ENCODE results near the gene TFF3.

- TF ChIP-seq RFX5 (IDR thresholded peaks at IDR 0.05; ENCODE audit: low read depth, low read length) (no peak), CTCF (conservative IDR thresholded peaks at IDR 0.05; ENCODE audit: low read depth, low read length) (no peak), RAD21 (IDR thresholded peaks at IDR 0.05; ENCODE audit: low read length) (no peak), CHD1 (IDR thresholded peaks at IDR 0.05; ENCODE audit: low read depth, low read length) (no peak), USF2 (IDR thresholded peaks at IDR 0.05; ENCODE audit: low read depth, low read length) (no peak), POLR2A (IDR thresholded peaks at IDR 0.05; ENCODE audit: low read depth, low read length) (no peak), MAZ (IDR thresholded peaks at IDR 0.05; ENCODE audit: borderline replicate concordance, low read depth, low read length) (no peak)
Observed at GRCh38 chr21:42338729-42339715, 23.8 kb upstream of the TFF3 start.
